SK-N-SH (cell line): ENCODE data around the gene ZNF777. TPM values are rescaled to one million over a fixed set of nuclear protein-coding genes. Genes with fewer than 3 reads are reported as not detected.

ENCODE experiments used
- CTCF ChIA-PET: fragments of 300-600, 350-600 bp; formaldehyde crosslinking; extraction: SDS; loops from one replicate; lab custom pipeline; 2021; lab: Yijun Ruan, JAX
- POLR2A ChIA-PET: fragments of 350-600 bp; sonication (Branson Sonifier 250); formaldehyde crosslinking; extraction: SDS; loops from one replicate; lab custom pipeline; 2020; ENCODE audit warnings: antibody characterized with exemption, inconsistent platforms; lab: Yijun Ruan, JAX
- DNase-seq: peaks from one replicate; pipeline ENCODE4 v3.0.0; 2012
- H2AFZ ChIP-seq: fragments of 200-600 bp; sonication (generic); 2 replicates; pipeline ENCODE4 v1.8.1; 2016; ENCODE audit warnings: antibody characterized with exemption, mild to moderate bottlenecking, low read depth
- H3F3A ChIP-seq: fragments of 200-600 bp; sonication (generic); replicated peaks from 2 replicates; pipeline ENCODE3; 2016; ENCODE audit warnings: antibody characterized with exemption, mild to moderate bottlenecking; ENCODE audit not compliant: insufficient read depth
- H3K27ac ChIP-seq, 2 experiments: fragments of 200-500 bp in 1 of 2; fragments of 200-600 bp in 1 of 2; sonication (Bioruptor generic) in 1 of 2; sonication (generic), shearing (Covaris generic) in 1 of 2; 2 replicates each; pipeline versions ENCODE4 v1.5.1 to v1.6.1; 2014 to 2016; ENCODE audit warnings: low read depth in 2 of 2, inconsistent platforms in 1 of 2, low read length in 1 of 2, mild to moderate bottlenecking in 1 of 2, mixed read lengths in 1 of 2
- H3K27me3 ChIP-seq: fragments of 200-600 bp; sonication (generic), shearing (Covaris generic); 2 replicates; pipeline ENCODE4 v1.6.1; 2016; ENCODE audit warnings: mixed run types; ENCODE audit not compliant: insufficient read depth
- H3K36me3 ChIP-seq, 2 experiments: fragments of 200-500 bp in 1 of 2; fragments of 200-600 bp in 1 of 2; sonication (Bioruptor generic) in 1 of 2; sonication (generic) in 1 of 2; replicated peaks in 1 of 2; 2 replicates each; pipeline versions ENCODE3 to v1.5.1; 2014 to 2016; ENCODE audit warnings: low read length in 1 of 2, mild to moderate bottlenecking in 1 of 2; ENCODE audit not compliant: insufficient read depth in 2 of 2, control insufficient read depth in 1 of 2
- H3K4me1 ChIP-seq, 2 experiments: fragments of 200-500 bp in 1 of 2; fragments of 200-600 bp in 1 of 2; sonication (Bioruptor generic) in 1 of 2; sonication (generic), shearing (Covaris generic) in 1 of 2; 2 replicates each; pipeline versions ENCODE4 v1.5.1 to v1.6.1; 2014 to 2016; ENCODE audit warnings: low read depth in 1 of 2, low read length in 1 of 2, mixed run types in 1 of 2; ENCODE audit not compliant: insufficient read depth in 2 of 2, control insufficient read depth in 1 of 2
- H3K4me2 ChIP-seq: fragments of 200-600 bp; sonication (generic), shearing (Covaris generic); 2 replicates; pipeline ENCODE4 v1.6.1; 2017; ENCODE audit warnings: mixed run types
- H3K4me3 ChIP-seq, 2 experiments: fragments of 200-500 bp in 1 of 2; fragments of 200-600 bp in 1 of 2; sonication (Bioruptor generic) in 1 of 2; sonication (generic), shearing (Covaris generic) in 1 of 2; 2 replicates each; pipeline versions ENCODE4 v1.5.1 to v1.8.1; 2014 to 2016; ENCODE audit warnings: low read depth in 2 of 2, inconsistent platforms in 1 of 2, low read length in 1 of 2, mild to moderate bottlenecking in 1 of 2, mixed read lengths in 1 of 2, moderate library complexity in 1 of 2
- H3K79me2 ChIP-seq: fragments of 200-600 bp; sonication (generic); 2 replicates; pipeline ENCODE4 v1.8.1; 2017; ENCODE audit warnings: mild to moderate bottlenecking; ENCODE audit not compliant: insufficient read depth
- H3K9ac ChIP-seq: fragments of 200-600 bp; sonication (generic); 2 replicates; pipeline ENCODE4 v1.6.1; 2017; ENCODE audit warnings: mixed run types
- H3K9me2 ChIP-seq: fragments of 200-600 bp; sonication (generic); 2 replicates; pipeline ENCODE4 v1.6.1; 2017; ENCODE audit warnings: mixed run types
- H3K9me3 ChIP-seq: fragments of 200-600 bp; sonication (generic); 2 replicates; pipeline ENCODE4 v1.6.1; 2017; ENCODE audit warnings: mixed run types, mild to moderate bottlenecking, moderate library complexity
- H4K20me1 ChIP-seq: fragments of 200-600 bp; sonication (generic); 2 replicates; pipeline ENCODE4 v1.6.1; 2017; ENCODE audit warnings: mild to moderate bottlenecking, mixed run types; ENCODE audit not compliant: insufficient read depth
- CHD2 ChIP-seq: fragments of 150-350 bp; IDR thresholded peaks from 2 replicates; pipeline ENCODE4 v1.6.1; 2018; ENCODE audit warnings: low read length; ENCODE audit not compliant: partially characterized antibody
- CTCF ChIP-seq: fragments of 200-600 bp; sonication (generic); IDR thresholded peaks from 2 replicates; pipeline ENCODE4 v1.6.1; 2017; ENCODE audit warnings: antibody characterized with exemption, mild to moderate bottlenecking, moderate library complexity
- ELF1 ChIP-seq: IDR thresholded peaks from 2 replicates; pipeline ENCODE4 v1.4.0; 2012
- FOSL2 ChIP-seq: IDR thresholded peaks from 2 replicates; pipeline ENCODE4 v1.4.0; 2012; ENCODE audit warnings: low read depth, mild to moderate bottlenecking, moderate library complexity, borderline replicate concordance
- FOXM1 ChIP-seq: IDR thresholded peaks from 2 replicates; pipeline ENCODE4 v1.4.0; 2012; ENCODE audit warnings: low read depth, mild to moderate bottlenecking
- GABPA ChIP-seq: IDR thresholded peaks from 2 replicates; pipeline ENCODE4 v1.4.0; 2012; ENCODE audit warnings: low read depth, mild to moderate bottlenecking
- IRF3 ChIP-seq: fragments of 150-350 bp; IDR thresholded peaks from 2 replicates; pipeline ENCODE4 v1.6.1; 2016; ENCODE audit warnings: mild to moderate bottlenecking, low read depth, low read length
- PBX3 ChIP-seq: IDR thresholded peaks from 2 replicates; pipeline ENCODE4; 2012
- POLR2AphosphoS5 ChIP-seq: IDR thresholded peaks from 2 replicates; pipeline ENCODE4 v1.6.1; 2012; ENCODE audit warnings: low read depth, low read length
- REST ChIP-seq: IDR thresholded peaks from 2 replicates; pipeline ENCODE4 v1.6.1; 2012; ENCODE audit warnings: mild to moderate bottlenecking, low read depth, low read length, moderate library complexity
- RFX5 ChIP-seq: IDR thresholded peaks from 2 replicates; pipeline ENCODE4 v1.6.1; 2012; ENCODE audit warnings: mild to moderate bottlenecking, improper control_type of control experiment, low read length
- RXRA ChIP-seq: IDR thresholded peaks from 2 replicates; pipeline ENCODE4 v1.4.0; 2012; ENCODE audit warnings: low read depth, mild to moderate bottlenecking, borderline replicate concordance
- SIN3A ChIP-seq: IDR thresholded peaks from 2 replicates; pipeline ENCODE4 v1.6.1; 2012; ENCODE audit warnings: low read depth, mild to moderate bottlenecking, low read length, moderate library complexity, borderline replicate concordance
- TAF1 ChIP-seq: IDR thresholded peaks from 2 replicates; pipeline ENCODE4 v1.6.1; 2012; ENCODE audit warnings: low read depth, mild to moderate bottlenecking, low read length, moderate library complexity, borderline replicate concordance
- TEAD4 ChIP-seq: IDR thresholded peaks from 2 replicates; pipeline ENCODE4 v1.4.0; 2012; ENCODE audit warnings: mild to moderate bottlenecking, borderline replicate concordance; ENCODE audit not compliant: insufficient read depth
- USF1 ChIP-seq: IDR thresholded peaks from 2 replicates; pipeline ENCODE4 v1.4.0; 2012; ENCODE audit warnings: low read depth, borderline replicate concordance
- YY1 ChIP-seq: IDR thresholded peaks from 2 replicates; pipeline ENCODE4 v1.4.0; 2012; ENCODE audit warnings: low read depth, mild to moderate bottlenecking
- WGBS: methylation state at CpG from one replicate; pipeline ENCODE4 v1.1.6; 2017; ENCODE audit warnings: low lambda C conversion rate; 5-methylcytosine and 5-hydroxymethylcytosine counted together
- polyA plus RNA-seq, 3 experiments: library from polyadenylated mRNA; depleted of rRNA; stranded (reverse); fragments of >200 nt; gene quantifications; 2 replicates each; pipeline ENCODE4 v1.2.3, GENCODE V29; 2012

The ZNF777 gene
- polyA plus RNA-seq, 1 of the 3 experiments (the other 2 are of a cell fraction): 6.2 TPM

- TF ChIP-seq TAF1: no peak
- TF ChIP-seq FOSL2: no peak
- TF ChIP-seq POLR2AphosphoS5: no peak
- no peak for TF ChIP-seq FOXM1
- TF ChIP-seq SIN3A: no peak
- no peak for TF ChIP-seq YY1
- TF ChIP-seq REST: no peak
- no peak for TF ChIP-seq PBX3
- no peak for TF ChIP-seq CTCF
- TF ChIP-seq IRF3: no peak
- no peak for TF ChIP-seq CHD2
- no peak for TF ChIP-seq GABPA
- no peak for TF ChIP-seq TEAD4
- TF ChIP-seq RFX5: no peak
- no peak for TF ChIP-seq USF1
- TF ChIP-seq RXRA: no peak
- TF ChIP-seq ELF1: no peak
- TF ChIP-seq, all 33 proteins: peak for 0
- 30% methylated on average over 1 of the region's 1 CpG for WGBS
- H3K4me3 ChIP-seq: no peak overlapping the region
- DNase-seq: no peak
- H3K9me3 ChIP-seq: 0 out of 2 replicates have a peak, but pooled peaks cover 5% of the 10 kb centered on the region
- no peak overlapping the region for H3K27ac ChIP-seq
- no peak overlapping the region for H2AFZ ChIP-seq
- no peaks in the 10 kb centered on the region for H3F3A ChIP-seq
- no peak overlapping the region for H3K9ac ChIP-seq
- no peaks in the 10 kb centered on the region for H3K27me3 ChIP-seq
- H3K9me2 ChIP-seq: no peaks in the 10 kb centered on the region
- no peaks in the 10 kb centered on the region for H3K79me2 ChIP-seq
- H4K20me1 ChIP-seq: no peaks in the 10 kb centered on the region
- CTCF ChIA-PET: no interaction called here
- peaks cover 4 to 15% of the 10 kb centered on the region in 2 experiments for H3K36me3 ChIP-seq
- H3K4me2 ChIP-seq: no peak overlapping the region
- POLR2A ChIA-PET: no interaction called here
- H3K4me1 ChIP-seq: no peaks in the 10 kb centered on the region
Observed at GRCh38 chr7:149467321-149467859, 6.5 kb upstream of the ZNF777 start.
